HuH-7 (cell line): ENCODE results near the gene CDHR3.
A peak's percentile ranks its signal among the peaks of the same experiment; 100 is the strongest.

ENCODE experiments used
- DNase-seq: peaks from one replicate; pipeline ENCODE4 v3.0.0; 2011; ENCODE audit warnings: low spot score

CDHR3 gene

DNA sequence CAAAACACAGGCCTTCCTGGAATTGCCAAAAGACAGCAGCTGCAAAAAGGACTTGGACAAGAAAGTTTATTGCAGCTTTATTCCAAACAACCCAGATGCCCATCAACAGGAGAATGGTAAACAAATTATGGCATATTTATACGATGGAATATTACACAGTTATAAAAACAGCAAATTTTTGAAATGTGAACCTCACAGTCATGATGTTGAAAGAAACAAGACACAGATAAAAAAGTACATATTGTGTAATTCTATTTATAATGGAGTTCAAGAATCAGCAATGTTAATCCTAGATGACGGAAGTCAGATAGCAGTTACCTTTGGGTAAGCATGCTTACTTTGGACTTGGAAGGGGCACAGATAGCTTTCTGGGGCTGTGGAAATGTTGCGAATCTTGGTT, 104.6 kb downstream of the CDHR3 start:
- no peak for DNase-seq

GRCh38 chr7:106068538-106068961, 105.5 kb downstream of the CDHR3 start:
- DNase-seq: no peak

- no peak for DNase-seq
Observed at GRCh38 chr7:106068986-106069385, 105.9 kb downstream of the CDHR3 start.

- no peak for DNase-seq
Observed at GRCh38 chr7:106069471-106070200, 106.6 kb downstream of the CDHR3 start.

DNA sequence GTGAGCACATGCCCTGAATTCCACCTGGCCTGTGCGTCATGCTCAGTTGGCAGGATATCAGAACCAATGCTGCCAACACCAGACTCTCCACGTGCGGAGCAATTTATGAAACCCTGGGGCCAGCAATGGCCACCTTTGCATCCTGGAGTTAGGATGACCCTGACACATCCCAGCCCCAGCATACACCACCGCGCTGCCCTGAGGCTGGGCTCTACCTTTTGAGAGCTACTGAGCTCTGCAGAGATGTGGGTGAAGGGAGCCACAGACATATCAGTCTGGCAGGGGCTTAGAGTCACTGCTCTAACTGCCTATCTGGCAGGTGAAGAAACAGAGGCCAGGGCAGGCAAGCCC, 107.1 kb downstream of the CDHR3 start:
- DNase-seq: no peak

DNA sequence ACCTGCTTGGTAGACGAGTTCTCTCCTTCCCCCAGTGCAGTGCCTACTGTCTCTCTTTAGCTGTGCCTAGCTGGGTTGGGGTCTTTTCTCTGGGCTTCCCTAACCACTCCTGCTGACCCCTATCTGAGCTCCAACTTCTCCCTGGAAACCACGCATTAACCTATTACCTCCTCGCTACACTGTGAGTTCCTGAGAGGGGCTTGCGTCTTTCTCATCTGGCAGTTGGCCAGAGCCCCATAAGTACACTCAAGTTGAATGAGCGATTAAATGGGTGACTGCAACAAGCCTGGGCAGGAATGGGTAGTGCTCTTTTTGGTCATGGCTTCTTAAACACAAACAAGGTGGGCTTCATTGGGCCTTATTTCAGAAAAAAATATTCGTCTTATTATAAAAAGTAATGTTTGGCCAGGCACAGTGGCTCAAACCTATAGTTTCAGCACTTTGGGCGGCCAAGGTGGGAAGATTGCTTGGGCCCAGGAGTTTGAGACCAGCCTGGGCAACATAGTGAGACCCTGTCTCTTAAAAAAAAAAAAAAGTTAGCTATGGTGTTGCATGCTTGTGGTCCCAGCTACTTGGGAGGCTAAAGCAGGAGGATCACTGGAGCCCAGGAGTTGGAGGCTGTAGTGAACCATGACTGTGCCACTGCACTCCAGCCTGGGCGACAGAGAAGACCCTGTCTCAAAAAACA, 107.6 kb downstream of the CDHR3 start:
- DNase-seq: no peak

DNA sequence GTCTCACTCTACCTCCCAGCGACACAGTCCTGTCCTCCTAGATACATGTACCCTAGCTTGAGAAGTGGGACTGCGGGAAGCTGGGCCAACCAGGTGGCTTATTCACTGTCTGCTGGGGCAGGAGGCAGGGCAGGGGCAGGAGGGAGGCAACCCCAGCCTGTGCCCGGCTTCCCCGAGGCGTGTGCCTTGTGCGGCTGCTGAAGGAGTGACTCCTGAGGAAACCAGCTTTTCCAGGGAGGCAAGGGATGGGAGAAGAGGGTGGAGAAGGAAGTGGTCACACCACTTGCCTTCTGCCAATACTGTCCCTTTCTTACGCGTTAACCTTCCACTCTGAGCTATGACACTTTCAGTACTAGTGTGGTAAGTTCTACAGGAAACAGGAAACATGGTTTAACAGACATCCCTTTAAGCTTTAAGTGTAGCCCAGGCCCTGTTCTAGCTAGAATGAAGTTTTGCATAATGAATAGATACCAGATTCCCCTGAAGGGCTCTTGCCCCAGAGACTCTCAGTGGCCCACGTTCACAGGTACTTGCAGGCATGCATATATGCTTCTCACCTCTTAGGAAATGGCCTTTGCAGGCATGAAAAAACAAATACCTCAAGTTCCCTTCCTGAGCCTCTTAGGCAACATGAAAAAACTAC, 108.4 kb downstream of the CDHR3 start:
- no peak for DNase-seq

DNA sequence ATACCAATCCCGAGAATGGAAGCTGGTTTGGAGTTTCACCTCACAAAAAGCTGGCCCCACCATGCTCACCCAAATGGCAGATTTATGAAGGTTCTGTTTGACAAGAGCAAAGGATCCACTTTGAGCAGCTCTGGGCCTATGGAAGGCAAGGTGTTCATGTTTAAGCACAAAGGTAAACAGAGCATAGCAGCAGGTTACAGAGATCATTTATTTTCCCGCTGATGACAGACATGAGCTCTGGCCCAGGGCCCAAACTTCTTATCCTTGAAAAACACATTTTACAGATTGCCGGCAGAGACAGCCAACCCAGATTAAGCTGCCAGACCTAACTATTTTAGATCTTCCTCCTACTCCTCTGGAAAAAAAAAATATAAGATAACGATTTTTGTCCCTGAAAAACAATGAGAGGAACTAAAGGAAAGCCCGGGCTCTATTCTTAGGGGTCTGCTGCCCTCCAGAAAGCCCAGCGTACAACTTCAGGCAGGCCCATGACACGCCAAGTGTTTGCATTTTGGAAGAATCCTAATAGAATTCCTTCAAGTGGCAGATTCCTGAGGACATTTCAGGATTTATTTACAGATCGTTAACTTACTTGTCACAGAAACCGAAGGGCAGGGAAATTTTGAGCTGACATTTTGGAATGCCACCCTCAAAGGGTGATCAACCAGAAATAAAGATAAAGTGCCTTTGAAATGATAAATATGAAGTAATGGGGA, 109.1 kb downstream of the CDHR3 start:
- DNase-seq: peak; percentile 40

DNA sequence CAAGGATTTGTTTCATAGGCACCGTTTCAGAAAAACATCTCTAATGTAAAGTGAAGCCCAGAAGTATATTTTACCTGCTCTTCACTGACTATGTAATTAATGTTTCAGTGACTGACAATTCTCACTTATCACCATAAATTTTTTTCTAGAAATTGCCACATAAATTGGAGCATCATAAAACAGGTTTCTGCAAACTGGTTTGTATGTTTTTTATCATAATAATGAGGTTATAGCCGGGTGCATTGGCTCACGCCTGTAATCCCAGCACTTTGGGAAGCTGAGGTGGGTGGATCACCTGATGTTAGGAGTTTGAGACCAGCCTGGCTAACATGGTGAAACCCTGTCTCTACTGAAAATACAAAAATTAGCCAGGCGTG, 109.6 kb downstream of the CDHR3 start:
- no peak for DNase-seq

- DNase-seq: no peak
Observed at GRCh38 chr7:106073701-106074100, 110.6 kb downstream of the CDHR3 start.

GRCh38 chr7:106074257-106074656, 111.2 kb downstream of the CDHR3 start:
- DNase-seq: no peak

GRCh38 chr7:106075937-106076336, 112.9 kb downstream of the CDHR3 start:
- DNase-seq: no peak

- DNase-seq: no peak
Observed at GRCh38 chr7:106076537-106076936, 113.5 kb downstream of the CDHR3 start.

GRCh38 chr7:106080300-106080987, 117.4 kb downstream of the CDHR3 start:
- no peak for DNase-seq

DNA sequence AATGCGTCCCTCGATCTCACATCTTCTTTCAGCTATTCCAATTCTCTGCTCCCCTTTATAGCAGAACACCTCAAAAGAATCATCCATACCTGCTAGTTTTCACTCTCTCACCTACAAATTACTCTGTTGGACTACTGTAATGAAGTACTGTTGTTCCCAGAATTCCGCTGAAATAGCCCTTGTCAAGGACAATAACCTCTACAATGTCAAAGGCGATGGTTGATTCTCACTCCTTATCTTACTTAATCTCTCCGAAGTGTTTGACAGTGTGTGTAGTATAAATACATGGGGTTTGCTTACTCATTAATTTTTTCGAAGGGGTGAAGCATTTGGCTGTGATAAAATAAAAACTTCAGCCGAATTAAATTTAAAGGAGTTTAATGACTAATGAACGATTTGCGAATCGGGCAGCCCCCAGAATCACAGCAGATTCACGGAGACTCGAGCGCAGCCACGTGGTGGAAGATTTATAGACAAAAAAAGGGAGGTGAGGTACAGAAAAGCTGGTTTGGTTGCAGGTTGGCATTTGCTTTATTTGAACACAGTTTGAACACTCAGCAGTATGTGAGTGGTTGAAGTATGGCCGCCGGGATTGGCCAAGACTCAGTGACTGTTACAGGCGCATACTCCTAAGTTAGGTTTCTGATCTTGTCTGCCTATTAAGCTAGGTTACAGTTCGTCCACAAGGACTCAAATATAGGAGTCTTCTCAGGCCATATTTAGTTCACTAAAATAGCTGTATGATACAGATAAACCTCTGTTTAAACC, 119.2 kb downstream of the CDHR3 start:
- DNase-seq: no peak
